HG03460 (cell line): ENCODE results near the gene PDE3A.

Experiments
- ATAC-seq: cut with Tn5 transposase; IDR thresholded peaks from one replicate; pipeline ENCODE4 v1.9.1; 2021; ENCODE audit not compliant: unreplicated experiment

PDE3A gene

DNA sequence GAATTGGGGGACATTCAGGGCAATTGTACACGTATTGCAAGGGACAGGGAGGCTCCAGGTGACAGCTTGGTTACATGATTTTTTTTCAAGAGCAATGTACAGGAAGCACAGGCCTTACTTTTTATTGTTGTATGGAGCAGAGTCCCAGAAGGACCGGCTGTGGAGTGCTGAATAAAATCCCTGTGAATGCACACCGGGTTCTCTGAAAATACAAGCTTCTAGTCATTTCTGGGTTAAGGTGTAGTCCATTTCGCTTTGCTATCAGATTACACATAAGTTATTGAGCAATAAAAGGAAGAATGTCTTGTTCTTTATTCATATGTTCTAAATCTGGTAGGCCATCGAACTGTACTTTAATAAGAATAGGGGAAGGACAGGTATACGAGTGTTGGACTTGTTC lies 52.2 kb downstream of the PDE3A start:
- ATAC-seq = no peak

DNA sequence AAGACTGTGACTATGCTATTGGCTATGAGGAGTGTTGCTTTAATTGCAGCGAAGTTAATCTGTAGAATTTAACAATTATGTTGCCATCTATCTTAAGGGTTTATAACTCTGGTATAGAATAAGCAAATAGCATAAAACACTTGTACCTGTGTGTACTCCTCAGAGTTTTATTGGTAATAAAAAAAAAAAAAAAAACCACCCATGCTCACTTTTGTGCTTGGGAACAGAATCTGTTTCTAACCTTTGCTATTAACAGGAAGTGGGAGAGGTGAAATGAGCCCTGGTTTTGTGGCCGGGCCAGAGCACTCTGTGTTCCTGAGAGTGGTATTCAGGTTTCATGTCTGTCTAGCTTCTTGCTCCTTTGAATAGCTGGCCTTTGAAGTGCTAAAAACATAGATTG lies 53.1 kb downstream of the PDE3A start:
- no peak for ATAC-seq

GRCh38 chr12:20423557-20423956 lies 55.2 kb downstream of the PDE3A start:
- no peak for ATAC-seq

GRCh38 chr12:20424841-20425240 lies 56.5 kb downstream of the PDE3A start:
- ATAC-seq = no peak

DNA sequence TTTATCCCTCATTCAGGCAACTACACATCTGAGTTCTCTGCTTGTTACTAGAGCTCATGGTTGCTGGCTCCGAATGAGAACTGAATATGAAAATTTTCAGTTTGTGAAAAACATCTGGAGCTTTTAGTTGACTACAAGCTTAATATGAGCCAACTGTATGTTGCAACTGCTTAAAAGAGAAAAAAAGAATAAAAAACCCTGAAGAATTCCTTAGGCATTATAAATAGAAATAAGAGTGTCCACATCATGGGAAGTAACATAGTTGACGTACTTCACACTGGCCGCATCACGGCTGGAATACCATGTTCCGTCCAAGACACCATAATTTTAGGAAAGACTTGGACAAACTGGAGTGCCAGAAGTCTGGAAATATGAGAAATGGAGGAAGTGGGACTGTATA lies 57.9 kb downstream of the PDE3A start:
- no peak for ATAC-seq

GRCh38 chr12:20426957-20427356 lies 58.6 kb downstream of the PDE3A start:
- ATAC-seq = no peak

DNA sequence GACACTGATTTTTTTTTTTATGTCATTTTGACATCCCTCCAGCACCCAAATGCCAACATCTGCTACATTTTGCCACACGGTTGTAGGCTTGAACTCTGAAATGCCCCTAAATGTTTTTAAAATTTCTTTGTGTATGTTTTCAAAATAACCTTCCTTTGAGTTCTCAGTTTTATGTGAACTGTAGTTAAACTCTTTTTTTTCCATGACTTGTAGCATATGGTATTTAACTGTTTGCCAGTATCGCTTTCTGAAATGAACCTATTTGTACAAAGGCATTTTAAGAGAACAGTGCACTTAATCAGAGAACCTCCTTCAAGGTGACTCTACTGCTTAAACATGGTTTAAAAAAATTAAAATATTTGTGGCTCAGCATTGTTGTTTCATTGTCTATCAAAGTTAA lies 61.5 kb downstream of the PDE3A start:
- no peak for ATAC-seq

DNA sequence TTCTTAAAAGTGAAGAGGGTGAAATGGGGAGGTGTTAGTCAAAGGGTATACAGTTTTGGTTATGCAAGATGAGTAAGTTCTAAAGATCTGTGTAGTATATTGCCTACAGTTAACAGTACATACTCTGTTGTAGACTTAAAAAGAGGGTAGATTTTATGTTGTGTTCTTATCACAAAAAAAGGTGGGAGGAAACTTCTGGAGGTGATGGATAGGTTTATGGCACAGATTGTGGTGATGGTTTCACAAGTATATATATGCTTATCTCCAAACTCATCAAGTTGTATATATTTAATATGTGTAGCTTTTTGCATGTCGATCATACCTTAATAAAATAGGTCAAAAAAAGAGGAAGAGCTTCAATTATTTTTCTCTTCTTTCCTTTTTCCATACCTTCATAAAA lies 64.0 kb downstream of the PDE3A start:
- no peak for ATAC-seq

GRCh38 chr12:20434996-20435395 lies 66.7 kb downstream of the PDE3A start:
- ATAC-seq = no peak

- ATAC-seq = no peak
These were observed 68.0 kb downstream of the PDE3A start for GRCh38 chr12:20436316-20436715.

DNA sequence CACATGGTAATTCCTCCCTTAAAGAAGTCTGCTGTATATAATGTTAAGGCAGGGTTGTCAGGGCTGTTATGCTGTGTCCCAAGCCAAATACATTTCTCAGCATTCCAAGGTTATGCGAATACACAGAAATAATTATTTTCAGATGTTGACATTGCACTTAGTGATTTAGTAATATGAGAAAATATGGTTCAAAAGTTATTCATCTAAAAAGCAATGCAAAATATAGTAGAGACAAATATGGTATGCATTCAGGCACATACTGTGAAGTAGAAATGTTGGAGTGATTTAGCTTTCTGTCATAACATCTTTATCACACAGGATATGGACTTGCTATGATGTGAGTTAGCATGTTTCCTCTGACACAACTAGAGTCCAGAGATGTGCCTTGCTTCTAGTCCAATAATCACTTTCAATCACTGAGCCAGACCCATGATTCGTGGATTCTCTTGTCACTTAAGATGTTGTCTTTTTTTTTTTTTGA lies 70.0 kb downstream of the PDE3A start:
- ATAC-seq = no peak

- ATAC-seq = no peak
These were observed 71.3 kb downstream of the PDE3A start for GRCh38 chr12:20439626-20440025.

DNA sequence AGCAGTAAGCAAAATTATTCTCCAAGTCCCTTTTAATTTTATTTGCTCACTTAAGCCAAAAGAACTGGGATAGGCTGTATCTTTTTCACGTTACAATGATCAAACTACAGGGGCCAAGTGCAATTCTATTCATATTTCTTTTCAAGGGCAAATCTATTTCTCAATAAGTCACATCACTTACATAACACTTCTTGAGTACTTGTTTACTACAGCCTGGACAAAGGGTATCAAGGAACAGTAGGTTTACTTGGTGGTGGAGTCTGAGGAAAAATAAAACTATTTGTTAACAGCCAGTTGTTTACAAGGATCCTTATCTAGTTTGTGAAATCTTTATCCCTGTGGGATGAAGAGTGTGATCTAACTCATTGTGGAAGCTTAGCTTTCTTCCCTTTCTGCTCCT lies 72.1 kb downstream of the PDE3A start:
- no peak for ATAC-seq

GRCh38 chr12:20442322-20442721 lies 74.0 kb downstream of the PDE3A start:
- no peak for ATAC-seq

DNA sequence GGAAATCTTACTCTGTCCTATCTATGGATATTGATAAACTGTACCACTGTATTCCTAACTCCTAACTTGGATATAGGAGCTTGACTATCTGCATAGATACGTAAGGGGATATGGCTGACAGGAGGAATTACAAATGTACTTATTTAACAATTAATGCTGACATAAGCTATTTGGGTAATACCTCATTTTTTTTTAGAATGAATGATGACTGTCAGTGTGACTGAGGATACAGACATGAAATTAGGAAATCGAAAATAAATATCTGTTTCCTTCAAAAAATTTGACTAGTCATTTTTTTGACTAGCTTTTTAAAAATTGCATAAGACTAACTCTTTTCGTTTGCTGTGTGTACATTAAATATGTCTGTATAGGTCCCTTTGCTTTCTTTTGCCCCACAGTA lies 74.9 kb downstream of the PDE3A start:
- no peak for ATAC-seq

DNA sequence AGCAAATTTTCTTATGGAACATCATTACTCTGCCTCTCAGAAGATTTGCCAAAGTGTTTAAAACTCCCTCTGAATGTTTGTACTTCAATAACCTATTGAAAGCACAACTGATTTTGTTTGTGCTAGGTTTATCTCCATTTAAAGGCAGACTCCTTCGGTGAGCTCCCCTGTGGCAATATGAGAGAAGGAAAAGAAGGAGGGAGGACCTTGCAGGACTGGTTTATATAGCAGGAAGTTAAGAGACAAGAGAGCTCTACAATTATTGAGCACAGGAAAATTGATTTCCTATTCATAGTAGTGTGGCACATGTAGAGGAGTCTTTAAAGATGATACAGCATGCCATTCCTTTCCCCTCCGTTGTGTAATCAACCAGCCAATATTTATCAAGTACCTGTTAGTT lies 75.5 kb downstream of the PDE3A start:
- ATAC-seq = no peak

GRCh38 chr12:20444595-20445170 lies 76.3 kb downstream of the PDE3A start:
- ATAC-seq = no peak

DNA sequence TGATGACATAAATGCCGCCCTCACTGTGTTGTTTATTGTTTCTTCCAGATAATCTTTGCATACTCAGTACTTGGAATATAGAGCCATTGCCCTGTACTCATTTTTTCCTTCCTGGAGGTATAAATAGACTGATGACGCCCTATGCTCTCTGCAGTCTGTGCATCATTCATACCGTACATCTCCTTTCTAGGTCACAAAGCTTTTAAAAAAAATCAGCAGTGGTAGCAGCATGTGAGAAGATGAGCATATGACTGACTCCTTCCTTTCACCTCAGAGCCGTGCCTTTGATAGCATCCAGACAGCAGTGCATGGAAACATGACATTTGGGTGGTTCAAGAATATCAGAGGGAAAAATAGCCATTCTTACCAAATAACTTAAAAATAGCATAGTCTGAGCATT lies 77.3 kb downstream of the PDE3A start:
- no peak for ATAC-seq

- no peak for ATAC-seq
These were observed 78.5 kb downstream of the PDE3A start for GRCh38 chr12:20446836-20447235.

GRCh38 chr12:20448781-20449180 lies 80.4 kb downstream of the PDE3A start:
- ATAC-seq = no peak

DNA sequence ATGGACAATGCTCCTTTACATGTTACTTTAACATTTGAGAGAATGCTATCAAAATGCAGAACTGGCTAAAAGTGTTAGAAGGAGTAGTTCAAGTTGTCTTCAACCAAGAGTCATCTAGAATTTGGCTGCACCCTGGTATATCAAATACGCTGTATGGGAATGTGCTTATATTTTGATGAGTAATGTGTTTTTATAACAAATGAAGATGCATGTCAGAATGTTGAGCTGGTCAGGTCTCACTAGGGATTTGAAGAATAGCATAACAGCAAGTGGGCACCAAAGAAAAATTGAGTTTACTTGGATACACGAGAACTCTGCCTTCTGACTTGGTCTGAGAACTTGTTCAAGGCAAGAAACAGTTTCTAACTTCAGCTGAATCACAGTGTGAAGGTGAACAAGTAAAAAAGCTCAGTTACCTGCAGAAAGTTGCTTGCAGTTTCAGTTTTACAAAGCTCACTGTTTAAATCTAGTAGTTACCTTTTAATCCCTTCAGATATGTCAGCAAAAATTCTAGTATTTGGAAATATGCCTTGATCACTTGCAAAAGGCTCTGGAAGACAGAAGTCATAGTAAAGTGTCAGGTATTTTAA lies 82.3 kb downstream of the PDE3A start:
- no peak for ATAC-seq

GRCh38 chr12:20451761-20452160 lies 83.4 kb downstream of the PDE3A start:
- ATAC-seq = no peak

- ATAC-seq = no peak
These were observed 84.2 kb downstream of the PDE3A start for GRCh38 chr12:20452496-20453010.
